Astrocyte of the cerebellum (primary cell): Measurements from ENCODE around the gene SLC5A2.

Source experiments
- DNase-seq: peaks from one replicate; pipeline ENCODE4 v3.0.0-alpha.2; 2011; ENCODE audit warnings: low read depth
- H3K4me3 ChIP-seq: 2 replicates; pipeline ENCODE4 v1.5.1; 2011; ENCODE audit warnings: mild to moderate bottlenecking, low read depth, low read length, moderate library complexity
- in situ Hi-C: cut with HindIII; loops from 2 replicates; pipeline ENCODE4 v1.10.0; 2017; ENCODE audit warnings: low sequenced_read_pairs
- TF ChIP-seq, protein P1 (sequence below): IDR thresholded peaks from 2 replicates; pipeline ENCODE4 v1.5.1; 2012; ENCODE audit warnings: low read length, low read depth, moderate library complexity, mild to moderate bottlenecking; ENCODE audit errors: missing control alignments

The SLC5A2 gene

DNA sequence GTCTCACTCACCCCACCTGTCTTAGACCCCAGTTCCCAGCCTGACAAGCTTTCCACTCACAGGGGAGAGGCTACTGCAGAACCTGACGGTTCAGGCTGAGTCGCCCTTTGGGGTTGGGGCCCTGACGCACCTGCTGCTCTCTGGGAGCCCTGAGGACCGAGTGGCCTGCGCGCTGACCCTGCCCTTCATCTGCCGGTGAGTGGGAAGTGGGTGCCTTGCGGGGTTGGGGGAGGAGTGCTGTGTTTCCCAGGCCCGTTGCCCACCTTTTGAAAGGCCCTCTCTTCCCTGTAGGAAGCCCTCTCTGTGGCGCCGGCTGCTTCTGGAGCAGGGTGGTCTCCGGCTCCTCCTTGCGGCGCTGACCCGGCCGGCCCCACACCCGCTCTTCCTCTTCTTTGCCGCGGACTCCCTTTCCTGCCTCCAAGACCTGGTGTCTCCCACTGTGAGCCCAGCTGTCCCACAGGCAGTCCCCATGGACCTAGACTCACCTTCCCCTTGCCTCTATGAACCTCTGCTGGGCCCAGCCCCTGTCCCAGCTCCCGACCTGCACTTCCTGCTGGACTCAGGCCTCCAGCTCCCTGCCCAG is 17.0 kb upstream of the SLC5A2 start:
- in situ Hi-C loops, result no loop called here
- no peak for DNase-seq
- TF ChIP-seq, protein P1, sequence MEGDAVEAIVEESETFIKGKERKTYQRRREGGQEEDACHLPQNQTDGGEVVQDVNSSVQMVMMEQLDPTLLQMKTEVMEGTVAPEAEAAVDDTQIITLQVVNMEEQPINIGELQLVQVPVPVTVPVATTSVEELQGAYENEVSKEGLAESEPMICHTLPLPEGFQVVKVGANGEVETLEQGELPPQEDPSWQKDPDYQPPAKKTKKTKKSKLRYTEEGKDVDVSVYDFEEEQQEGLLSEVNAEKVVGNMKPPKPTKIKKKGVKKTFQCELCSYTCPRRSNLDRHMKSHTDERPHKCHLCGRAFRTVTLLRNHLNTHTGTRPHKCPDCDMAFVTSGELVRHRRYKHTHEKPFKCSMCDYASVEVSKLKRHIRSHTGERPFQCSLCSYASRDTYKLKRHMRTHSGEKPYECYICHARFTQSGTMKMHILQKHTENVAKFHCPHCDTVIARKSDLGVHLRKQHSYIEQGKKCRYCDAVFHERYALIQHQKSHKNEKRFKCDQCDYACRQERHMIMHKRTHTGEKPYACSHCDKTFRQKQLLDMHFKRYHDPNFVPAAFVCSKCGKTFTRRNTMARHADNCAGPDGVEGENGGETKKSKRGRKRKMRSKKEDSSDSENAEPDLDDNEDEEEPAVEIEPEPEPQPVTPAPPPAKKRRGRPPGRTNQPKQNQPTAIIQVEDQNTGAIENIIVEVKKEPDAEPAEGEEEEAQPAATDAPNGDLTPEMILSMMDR, result no peak
- H3K4me3 ChIP-seq, result no peak overlapping the region

DNA sequence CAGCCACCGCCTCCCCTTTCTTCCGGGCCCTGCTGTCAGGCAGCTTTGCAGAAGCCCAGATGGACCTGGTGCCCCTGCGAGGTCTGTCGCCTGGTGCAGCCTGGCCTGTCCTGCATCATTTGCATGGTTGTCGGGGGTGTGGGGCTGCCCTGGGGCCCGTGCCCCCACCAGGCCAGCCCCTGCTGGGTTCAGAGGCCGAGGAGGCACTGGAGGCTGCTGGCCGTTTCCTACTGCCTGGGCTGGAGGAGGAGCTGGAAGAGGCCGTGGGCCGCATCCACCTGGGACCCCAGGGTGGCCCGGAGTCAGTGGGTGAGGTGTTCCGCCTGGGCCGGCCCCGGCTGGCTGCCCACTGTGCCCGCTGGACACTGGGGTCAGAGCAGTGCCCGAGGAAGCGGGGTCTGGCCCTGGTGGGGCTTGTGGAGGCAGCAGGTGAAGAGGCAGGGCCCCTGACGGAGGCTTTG is 16.5 kb upstream of the SLC5A2 start:
- H3K4me3 ChIP-seq, result no peak overlapping the region
- DNase-seq, result no peak
- in situ Hi-C loops, result no loop called here
- TF ChIP-seq, protein P1, result no peak

DNA sequence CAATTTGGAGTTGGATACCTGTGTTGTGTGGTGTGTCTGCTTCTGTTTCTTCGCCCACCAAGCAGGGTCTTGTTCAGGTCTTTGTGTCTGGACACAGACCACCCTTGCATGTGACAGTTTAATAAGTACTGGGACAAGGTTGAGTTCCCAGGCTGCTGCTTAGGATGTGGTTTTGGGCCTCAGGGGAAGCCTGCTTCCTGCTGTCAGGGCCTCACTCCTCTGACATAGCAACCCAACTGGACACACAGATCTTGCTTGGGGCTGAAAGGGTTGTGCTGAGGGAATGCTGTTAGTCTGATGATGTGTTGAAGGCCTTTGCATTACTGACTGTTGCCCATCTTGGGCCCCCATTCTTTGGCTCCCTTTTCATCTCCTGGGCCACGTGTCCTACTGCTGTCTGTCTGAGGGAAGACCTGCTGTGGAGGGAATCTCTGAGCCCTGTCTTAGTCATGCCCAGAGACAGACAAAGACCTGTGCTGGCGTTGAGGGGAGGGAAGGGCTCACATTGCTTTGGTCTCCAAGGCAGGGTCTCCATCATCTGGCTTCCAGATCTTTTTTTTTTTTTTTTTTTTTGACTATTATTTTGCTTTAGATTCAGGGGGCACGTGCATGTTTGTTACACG is 15.7 kb upstream of the SLC5A2 start:
- TF ChIP-seq, protein P1, result no peak
- DNase-seq, result no peak
- no peak overlapping the region for H3K4me3 ChIP-seq

DNA sequence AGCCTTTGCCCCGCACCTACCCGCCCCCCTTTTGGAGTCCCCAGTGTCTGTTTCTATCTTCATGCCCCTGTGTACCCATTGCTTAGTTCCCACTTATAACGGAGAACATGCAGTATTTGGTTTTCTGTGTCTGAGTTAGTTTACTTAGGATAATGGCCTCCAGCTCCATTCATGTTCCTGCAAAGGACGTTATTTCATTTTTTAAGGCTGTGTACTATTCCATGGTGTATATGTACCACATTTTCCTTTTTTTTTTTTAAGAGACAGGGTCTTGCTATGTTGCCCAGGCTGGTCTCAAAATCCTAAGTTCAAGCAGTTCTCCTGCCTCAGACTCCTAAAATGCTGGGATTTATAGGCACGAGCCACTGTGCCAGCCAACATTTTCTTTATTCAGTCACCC is 15.1 kb upstream of the SLC5A2 start:
- in situ Hi-C loops, result no loop called here
- no peak for DNase-seq
- TF ChIP-seq, protein P1, result no peak
- no peak overlapping the region for H3K4me3 ChIP-seq

More for the DNA sequence above, 15.7 kb upstream of the SLC5A2 start:
- in situ Hi-C loops, result no loop called here

DNA sequence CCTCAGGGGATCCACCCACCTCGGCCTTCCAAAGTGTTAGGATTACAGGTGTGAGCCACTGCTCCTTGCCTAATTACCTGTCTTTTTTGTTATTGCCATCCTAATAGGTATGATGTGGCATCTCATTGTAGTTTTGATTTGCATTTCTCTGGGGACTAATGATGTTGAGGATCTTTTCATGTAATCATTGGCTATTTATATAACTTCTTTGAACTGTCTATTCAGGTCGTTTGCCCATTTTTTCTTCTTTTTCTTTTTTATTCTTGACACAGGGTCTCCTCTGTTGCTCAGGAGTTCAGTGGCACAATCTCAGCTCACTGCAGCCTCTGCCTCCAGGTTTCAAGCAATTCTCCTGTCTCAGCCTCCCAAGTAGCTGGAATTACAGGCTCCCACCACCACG is 12.3 kb upstream of the SLC5A2 start:
- in situ Hi-C loops, result no loop called here
- TF ChIP-seq, protein P1, result no peak
- no peak for DNase-seq
- H3K4me3 ChIP-seq, result no peak overlapping the region

DNA sequence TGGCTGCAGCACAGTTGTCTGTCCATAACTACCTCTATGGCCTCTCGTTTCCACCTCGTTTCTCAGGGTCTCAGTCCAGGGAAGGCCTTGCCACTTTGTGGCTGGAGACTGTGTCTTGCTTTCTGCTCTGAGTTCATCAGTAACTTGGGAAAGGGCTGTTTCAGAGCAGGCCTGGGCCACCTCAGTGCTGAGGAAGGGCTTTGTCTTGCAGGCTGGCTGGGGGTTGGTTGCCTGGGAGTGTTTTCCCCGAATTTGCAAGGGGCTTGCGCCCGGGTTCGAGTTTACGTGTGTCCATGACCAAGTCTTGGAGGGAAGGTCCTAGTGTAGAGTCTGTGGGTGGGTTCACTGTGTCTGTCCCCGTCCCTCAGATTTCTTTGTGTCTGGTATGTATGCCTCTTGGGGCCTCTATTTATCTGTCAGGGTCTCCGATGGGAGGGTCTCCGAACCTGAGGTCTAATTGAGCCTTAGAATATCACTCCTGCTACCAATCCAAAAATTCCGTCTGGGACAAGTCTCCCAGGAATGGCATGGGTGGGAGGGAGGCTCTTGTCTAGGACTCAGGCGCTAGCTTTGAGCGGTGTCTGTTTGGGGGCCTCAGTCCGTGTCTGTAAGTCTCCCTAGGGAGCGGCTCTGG is 11.6 kb upstream of the SLC5A2 start:
- DNase-seq, result no peak
- in situ Hi-C loops, result no loop called here
- TF ChIP-seq, protein P1, result no peak
- peak overlapping the region; percentile 83 for H3K4me3 ChIP-seq
